Spinal cord (tissue), 10 donors: ENCODE measurements around the gene ZFAND4. TPM values are rescaled to one million over a fixed set of nuclear protein-coding genes. Genes with fewer than 3 reads are reported as not detected.

Experiments
- DNase-seq, 6 donors: peaks; one replicate each; pipeline versions ENCODE4 v3.0.0 to v3.0.0-alpha.2; 2013 to 2015; ENCODE audit warnings: low spot score in 6 of 6, low read depth in 4 of 6
- H3K27ac ChIP-seq: one replicate; pipeline ENCODE4 v1.5.1; 2013; ENCODE audit warnings: low read depth, low read length, control low read depth
- H3K27me3 ChIP-seq: one replicate; pipeline ENCODE4 v1.6.1; 2013; ENCODE audit warnings: low read length; ENCODE audit not compliant: control insufficient read depth, insufficient read depth
- H3K36me3 ChIP-seq: one replicate; pipeline ENCODE4 v1.6.1; 2013; ENCODE audit warnings: low read length; ENCODE audit not compliant: control insufficient read depth, insufficient read depth
- H3K4me1 ChIP-seq: one replicate; pipeline ENCODE4 v1.6.1; 2013; ENCODE audit warnings: low read length; ENCODE audit not compliant: control insufficient read depth, insufficient read depth
- H3K4me3 ChIP-seq: one replicate; pipeline ENCODE4 v1.5.1; 2013; ENCODE audit warnings: low read depth, low read length, control low read depth
- H3K9me3 ChIP-seq: one replicate; pipeline ENCODE4 v1.6.1; 2013; ENCODE audit warnings: low read length; ENCODE audit not compliant: control insufficient read depth, insufficient read depth
- WGBS: methylation state at CpG from one replicate; pipeline ENCODE4 v1.1.5; 2013; ENCODE audit warnings: missing lambda C conversion rate; ENCODE audit not compliant: insufficient coverage; 5-methylcytosine and 5-hydroxymethylcytosine counted together
- polyA plus RNA-seq, 2 donors: library from polyadenylated mRNA; unstranded; fragments of 120-200 nt; gene quantifications; one replicate each; pipeline ENCODE4 v1.2.1, GENCODE V29; 2013; ENCODE audit not compliant: insufficient read length in 2 of 2
- total RNA-seq, 2 donors: library from RNA; depleted of rRNA in 1 of 2; stranded (reverse); fragments of 120-200 nt in 1 of 2; fragments of >200 nt in 1 of 2; gene quantifications; one replicate each; pipeline versions ENCODE4 v1.2.3 to v1.2.4, GENCODE V29; 2013 to 2014
- donor health status: healthy.

The ZFAND4 gene
- total and polyA plus RNA-seq, 4 donors, result 19.3 to 28.0 (median 23.1) TPM

DNA sequence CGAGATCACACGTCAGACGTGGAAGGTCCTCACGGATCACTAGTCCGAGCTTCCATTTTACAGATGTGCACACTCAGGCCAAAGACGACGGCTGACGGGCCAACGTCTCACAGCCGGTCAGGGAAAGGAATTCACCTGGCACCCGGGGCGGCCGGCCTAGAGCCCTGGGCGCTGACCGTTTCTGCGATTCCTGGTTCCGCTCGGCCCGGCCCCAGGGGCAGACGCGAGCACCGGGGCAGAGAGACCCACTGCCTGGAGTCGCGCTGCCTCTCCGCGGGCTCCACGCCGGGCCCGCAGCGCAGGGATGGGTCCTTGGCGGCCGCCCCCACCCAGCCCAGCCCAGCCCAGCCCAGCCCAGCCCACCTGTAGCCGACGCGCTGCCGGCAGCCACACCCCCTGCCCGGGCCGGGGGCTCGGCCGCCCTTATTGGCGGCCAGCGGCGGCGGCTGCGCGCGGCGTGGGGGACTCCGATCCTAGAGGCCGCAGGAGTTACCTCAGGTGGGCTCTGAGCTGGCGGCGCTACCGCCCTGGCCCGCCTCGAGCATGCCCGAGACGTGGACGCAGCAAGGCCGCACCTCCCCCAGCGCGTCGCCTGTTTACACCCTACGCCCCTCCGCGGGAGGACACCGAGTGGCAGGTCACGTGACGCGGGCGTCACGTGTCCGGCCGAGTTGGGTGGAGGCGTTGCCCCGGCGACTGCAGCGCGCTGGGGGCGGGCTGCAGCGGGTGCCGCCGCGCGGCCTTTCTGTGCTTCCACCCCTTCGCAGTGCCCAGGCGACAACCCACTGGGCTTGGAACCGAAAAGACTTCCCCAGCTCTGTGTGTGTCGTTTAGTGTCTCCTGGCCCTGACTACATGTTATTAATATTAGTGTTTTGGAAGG is 78.1 kb downstream of the ZFAND4 start:
- Histone ChIP-seq H3K4me3 (peak overlapping the region; percentile 81), H3K9me3 (peaks cover 2% of the 10 kb centered on the region), H3K27me3 (no peaks in the 10 kb centered on the region), H3K4me1 (no peaks in the 10 kb centered on the region), H3K36me3 (no peaks in the 10 kb centered on the region), H3K27ac (peak overlapping the region; percentile 20)
- WGBS, result under 1% methylated on average over 87 of the region's 88 CpGs
- DNase-seq, result peak; percentile 77 to 96 (median 86)

GRCh38 chr10:45593938-45594275 is 78.7 kb downstream of the ZFAND4 start:
- no peaks in the 10 kb centered on the region for H3K36me3 ChIP-seq
- no peak overlapping the region for H3K27ac ChIP-seq
- peaks cover 2% of the 10 kb centered on the region for H3K9me3 ChIP-seq
- peak in 3 of 6 donors; percentile 4 to 12 (median 8) for DNase-seq
- H3K4me1 ChIP-seq, result no peaks in the 10 kb centered on the region
- peak overlapping the region; percentile 81 for H3K4me3 ChIP-seq
- WGBS, result 0% methylated on average over 2 of the region's 6 CpGs
- no peaks in the 10 kb centered on the region for H3K27me3 ChIP-seq

DNA sequence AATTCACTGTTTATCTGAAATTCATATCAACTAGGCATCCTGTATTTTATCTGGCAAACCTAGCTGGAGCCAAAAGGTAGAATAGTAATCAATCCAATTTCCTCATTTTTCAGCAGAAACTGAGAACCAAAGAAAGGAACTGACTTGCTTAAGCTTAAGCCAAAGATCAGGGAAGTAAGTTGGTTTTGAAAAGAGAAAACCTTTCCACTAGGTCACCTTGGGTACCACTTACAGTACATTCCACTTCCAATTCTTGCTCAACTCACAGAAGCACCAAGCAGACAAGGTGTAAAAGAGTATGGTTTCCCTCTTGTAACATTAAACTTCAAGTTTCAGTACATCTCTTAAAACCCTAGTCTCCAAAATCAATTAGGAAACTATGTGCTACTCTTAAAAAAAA is 79.6 kb downstream of the ZFAND4 start:
- Histone ChIP-seq H3K4me1 (no peaks in the 10 kb centered on the region), H3K36me3 (no peaks in the 10 kb centered on the region), H3K9me3 (peaks cover 2% of the 10 kb centered on the region), H3K4me3 (no peak overlapping the region), H3K27ac (no peak overlapping the region), H3K27me3 (no peaks in the 10 kb centered on the region)
- DNase-seq, result peak in 2 of 6 donors; percentile 2 to 21

DNA sequence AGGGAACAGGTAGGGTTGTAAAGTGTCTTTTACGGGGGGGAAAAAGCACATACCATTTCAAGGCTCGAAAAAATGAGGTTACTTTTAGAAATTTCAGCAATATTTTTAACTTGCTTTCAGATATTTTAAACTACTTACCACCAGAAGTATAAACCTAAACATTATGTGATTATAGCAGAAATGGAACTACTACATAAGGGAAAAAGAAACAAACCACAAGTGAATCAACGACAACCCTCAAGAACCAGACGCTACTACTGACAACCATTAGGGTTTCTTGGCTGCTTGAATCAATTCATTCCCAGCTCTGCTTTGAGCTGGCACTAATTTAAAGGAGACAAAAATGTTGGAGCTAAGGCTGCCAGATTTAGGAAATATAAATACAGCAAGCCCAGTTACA is 80.1 kb downstream of the ZFAND4 start:
- no CpG with 5 or more reads among the region's 4 CpGs for WGBS
- Histone ChIP-seq H3K9me3 (peaks cover 2% of the 10 kb centered on the region), H3K27me3 (no peaks in the 10 kb centered on the region), H3K4me3 (no peak overlapping the region), H3K36me3 (no peaks in the 10 kb centered on the region), H3K4me1 (no peaks in the 10 kb centered on the region), H3K27ac (no peak overlapping the region)
- DNase-seq, result peak in 1 of 6 donors; percentile 74

DNA sequence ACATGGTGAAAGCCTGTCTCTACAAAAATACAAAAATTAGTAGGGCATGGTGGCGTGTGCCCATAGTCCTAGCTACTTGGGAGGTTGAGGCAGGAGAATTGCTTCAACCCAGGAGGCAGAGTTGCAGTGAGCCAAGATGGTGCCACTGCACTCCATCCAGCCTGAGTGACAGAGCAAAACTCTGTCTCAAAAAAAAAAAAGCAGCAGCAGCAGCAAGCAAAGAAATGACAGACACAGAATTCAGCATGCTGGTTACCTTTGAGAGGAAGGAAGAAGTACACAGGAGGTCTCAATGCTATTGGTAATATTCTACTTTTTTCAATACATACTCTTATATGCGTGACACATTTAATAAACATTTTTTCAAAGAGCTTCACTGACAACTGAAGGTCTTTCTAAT is 81.3 kb downstream of the ZFAND4 start:
- Histone ChIP-seq H3K36me3 (no peaks in the 10 kb centered on the region), H3K4me1 (no peaks in the 10 kb centered on the region), H3K4me3 (no peak overlapping the region), H3K27ac (no peak overlapping the region), H3K27me3 (no peaks in the 10 kb centered on the region), H3K9me3 (peaks cover 2% of the 10 kb centered on the region)
- no peak for DNase-seq
- whole genome bisulfite sequencing, result no CpG with 5 or more reads among the region's 2 CpGs

DNA sequence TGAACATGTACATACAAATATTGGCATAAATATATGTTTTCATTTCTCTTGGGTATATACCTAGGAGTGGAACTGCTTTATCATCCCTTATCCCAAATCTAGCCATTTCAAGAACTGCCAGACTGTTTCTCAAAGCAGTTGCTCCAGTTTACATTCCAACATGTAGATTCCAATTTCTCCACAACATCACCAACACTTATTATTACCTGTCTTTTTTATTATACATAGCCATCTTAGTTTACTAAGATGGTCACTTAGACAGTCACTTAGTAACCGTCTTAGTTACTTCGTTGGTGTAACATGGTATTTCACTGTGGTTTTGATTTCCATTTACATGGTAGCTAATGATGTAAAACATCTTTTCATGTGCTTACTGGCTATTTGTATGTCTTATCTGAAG is 82.7 kb downstream of the ZFAND4 start:
- Histone ChIP-seq H3K4me3 (no peak overlapping the region), H3K27ac (no peak overlapping the region), H3K9me3 (peaks cover 4% of the 10 kb centered on the region), H3K27me3 (no peaks in the 10 kb centered on the region), H3K4me1 (no peaks in the 10 kb centered on the region), H3K36me3 (no peaks in the 10 kb centered on the region)
- no CpG with 5 or more reads among the region's 2 CpGs for WGBS
- no peak for DNase-seq

DNA sequence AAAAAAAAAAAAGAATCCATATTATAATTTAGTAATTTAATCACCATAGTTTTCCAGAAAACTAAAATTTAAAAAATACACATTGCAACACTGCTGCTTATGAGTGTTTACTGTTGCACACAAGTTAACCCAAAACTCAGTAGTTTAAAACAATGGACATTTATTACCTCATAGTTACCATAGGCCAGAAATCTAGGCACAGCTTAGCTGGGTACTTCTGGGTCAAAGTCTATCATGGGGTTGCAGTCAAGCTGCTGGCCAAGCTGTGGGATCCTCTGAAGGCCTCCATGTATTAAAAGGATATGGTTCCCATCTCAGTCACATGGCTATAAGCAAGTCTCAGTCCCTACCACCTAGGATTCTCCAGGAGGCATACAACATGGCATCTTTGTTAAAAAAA is 83.6 kb downstream of the ZFAND4 start:
- DNase-seq, result no peak
- no peaks in the 10 kb centered on the region for H3K36me3 ChIP-seq
- H3K9me3 ChIP-seq, result peaks cover 8% of the 10 kb centered on the region
- no peaks in the 10 kb centered on the region for H3K27me3 ChIP-seq
- H3K4me3 ChIP-seq, result no peak overlapping the region
- no peak overlapping the region for H3K27ac ChIP-seq
- H3K4me1 ChIP-seq, result no peaks in the 10 kb centered on the region

DNA sequence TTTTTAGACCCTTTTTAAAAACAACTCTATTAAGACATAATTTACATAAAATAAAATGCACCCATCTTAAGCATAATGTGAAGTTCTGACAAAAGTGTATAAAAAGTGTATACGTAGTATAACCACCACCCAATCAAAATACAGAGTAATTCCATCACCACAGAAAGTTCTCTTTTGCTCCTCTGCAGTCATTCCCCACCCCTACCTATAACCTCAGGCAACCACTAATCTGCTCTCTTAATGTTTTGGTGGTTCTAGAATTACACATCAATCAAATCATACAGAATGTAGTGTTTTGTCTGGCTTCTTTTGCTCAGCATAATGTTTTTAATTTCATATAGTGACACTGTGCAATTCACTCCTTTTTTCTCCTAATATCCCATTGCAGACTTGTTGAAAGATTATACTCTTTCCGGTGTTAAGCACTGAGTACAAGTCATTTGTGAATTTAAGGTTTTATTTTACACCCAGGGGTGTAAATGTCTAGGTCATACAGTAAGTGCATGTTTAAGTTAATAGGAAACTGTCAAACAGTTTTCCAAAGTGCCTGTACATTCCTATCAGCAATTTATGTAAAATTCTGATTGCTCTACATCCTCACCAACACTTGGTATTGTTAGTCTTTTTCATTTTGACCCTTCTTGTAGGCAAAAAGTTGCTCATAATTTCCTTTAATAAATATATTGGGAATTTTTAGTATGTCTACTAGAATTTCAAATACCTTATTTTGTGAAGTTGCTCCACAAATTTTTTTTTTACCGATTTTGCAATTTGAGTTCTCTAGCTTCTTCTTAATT is 86.3 kb downstream of the ZFAND4 start:
- Histone ChIP-seq H3K27ac (no peak overlapping the region), H3K4me1 (no peaks in the 10 kb centered on the region), H3K36me3 (no peaks in the 10 kb centered on the region), H3K27me3 (no peaks in the 10 kb centered on the region), H3K4me3 (no peak overlapping the region), H3K9me3 (peaks cover 8% of the 10 kb centered on the region)
- WGBS, result no CpG with 5 or more reads among the region's 3 CpGs
- no peak for DNase-seq

GRCh38 chr10:45585131-45585530 is 87.4 kb downstream of the ZFAND4 start:
- no peaks in the 10 kb centered on the region for H3K4me1 ChIP-seq
- no peaks in the 10 kb centered on the region for H3K27me3 ChIP-seq
- no peak overlapping the region for H3K4me3 ChIP-seq
- DNase-seq, result peak in 1 of 6 donors; percentile 12
- H3K27ac ChIP-seq, result no peak overlapping the region
- WGBS, result no CpG with 5 or more reads among the region's 2 CpGs
- H3K36me3 ChIP-seq, result no peaks in the 10 kb centered on the region
- peaks cover 8% of the 10 kb centered on the region for H3K9me3 ChIP-seq

GRCh38 chr10:45582386-45582781 is 90.2 kb downstream of the ZFAND4 start:
- WGBS, result no CpG with 5 or more reads among the region's 1 CpG
- no peaks in the 10 kb centered on the region for H3K4me1 ChIP-seq

More at GRCh38 chr10:45582386-45582781, 90.2 kb downstream of the ZFAND4 start:
- Histone ChIP-seq H3K36me3 (no peaks in the 10 kb centered on the region), H3K4me3 (no peak overlapping the region), H3K9me3 (peaks cover 6% of the 10 kb centered on the region), H3K27ac (no peak overlapping the region), H3K27me3 (no peaks in the 10 kb centered on the region)
- DNase-seq, result no peak
